ENCODE measurements around the gene AK9. TPM values are rescaled to one million over a fixed set of nuclear protein-coding genes. Genes with fewer than 3 reads are reported as not detected.

Gene AK9
- polyA plus RNA-seq, 2 of the 4 experiments (the other 2 are of a cell fraction): 2.2 to 4.7 TPM

DNA sequence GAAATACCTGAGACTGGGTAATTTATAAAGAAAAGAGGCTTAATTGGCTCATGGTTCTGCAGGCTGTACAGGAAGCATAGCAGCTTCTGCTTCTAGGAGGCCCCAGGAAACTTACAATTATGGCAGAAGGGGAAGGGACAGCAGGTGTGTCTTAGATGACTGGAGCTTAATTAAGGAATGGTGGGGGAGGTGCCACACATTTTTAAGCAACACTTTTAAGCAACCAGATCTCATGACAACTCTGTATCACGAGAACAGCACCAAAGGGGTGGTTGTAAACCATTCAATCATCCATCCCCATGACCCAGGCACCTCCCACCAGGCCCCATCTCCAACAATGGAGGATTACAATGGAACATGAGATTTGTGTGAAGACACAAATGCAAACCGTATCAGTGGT lies 27.0 kb upstream of the AK9 start (continued):
- TF ChIP-seq, protein P1, sequence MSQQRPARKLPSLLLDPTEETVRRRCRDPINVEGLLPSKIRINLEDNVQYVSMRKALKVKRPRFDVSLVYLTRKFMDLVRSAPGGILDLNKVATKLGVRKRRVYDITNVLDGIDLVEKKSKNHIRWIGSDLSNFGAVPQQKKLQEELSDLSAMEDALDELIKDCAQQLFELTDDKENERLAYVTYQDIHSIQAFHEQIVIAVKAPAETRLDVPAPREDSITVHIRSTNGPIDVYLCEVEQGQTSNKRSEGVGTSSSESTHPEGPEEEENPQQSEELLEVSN (IDR thresholded peaks at IDR 0.05; ENCODE audit: borderline replicate concordance, low read depth): no peak
- TF ChIP-seq BHLHE40 (IDR thresholded peaks at IDR 0.05; ENCODE audit: low read depth, low read length): no peak

DNA sequence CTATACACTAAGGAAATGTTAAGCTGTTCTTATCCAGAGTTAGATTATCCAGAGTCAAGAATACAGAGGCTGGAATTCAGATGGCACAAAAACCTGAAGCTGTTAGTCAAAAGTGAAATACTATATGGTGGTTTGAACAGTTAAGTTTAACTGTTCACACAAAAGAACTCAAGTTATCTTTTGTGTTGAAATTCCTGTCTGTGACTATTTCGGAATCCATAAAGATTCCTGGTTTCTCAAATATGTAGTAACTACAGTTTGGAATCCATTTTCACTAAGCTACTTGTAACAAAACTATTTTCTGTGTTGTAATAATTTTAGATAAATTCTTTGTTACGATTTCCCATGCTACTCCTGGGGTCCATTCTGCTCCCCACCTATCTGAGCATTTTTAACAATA lies 24.6 kb upstream of the AK9 start:
- no peak for TF ChIP-seq EHMT2 (IDR thresholded peaks at IDR 0.05; ENCODE audit: low read depth)
- TF ChIP-seq BHLHE40 (IDR thresholded peaks at IDR 0.05; ENCODE audit: low read depth, low read length): no peak
- TF ChIP-seq JUNB (IDR thresholded peaks at IDR 0.05): no peak
- TF ChIP-seq, protein P2, sequence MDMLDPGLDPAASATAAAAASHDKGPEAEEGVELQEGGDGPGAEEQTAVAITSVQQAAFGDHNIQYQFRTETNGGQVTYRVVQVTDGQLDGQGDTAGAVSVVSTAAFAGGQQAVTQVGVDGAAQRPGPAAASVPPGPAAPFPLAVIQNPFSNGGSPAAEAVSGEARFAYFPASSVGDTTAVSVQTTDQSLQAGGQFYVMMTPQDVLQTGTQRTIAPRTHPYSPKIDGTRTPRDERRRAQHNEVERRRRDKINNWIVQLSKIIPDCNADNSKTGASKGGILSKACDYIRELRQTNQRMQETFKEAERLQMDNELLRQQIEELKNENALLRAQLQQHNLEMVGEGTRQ (IDR thresholded peaks at IDR 0.05): no peak
- TF ChIP-seq PHF8 (IDR thresholded peaks at IDR 0.05; ENCODE audit: borderline replicate concordance, low read depth): no peak
- no peak for TF ChIP-seq ZFP36 (IDR thresholded peaks at IDR 0.05; ENCODE audit: borderline replicate concordance, partially characterized antibody)
- no peak for TF ChIP-seq SMC3 (IDR thresholded peaks at IDR 0.05)
- no peak for TF ChIP-seq EHF (CRISPR knock-in tag; IDR thresholded peaks at IDR 0.05)
- Histone ChIP-seq H3K4me3 (no peak overlapping the region), H3K27ac (no peak overlapping the region), H3K4me2 (no peak overlapping the region), H3K9me3 (no peaks in the 10 kb centered on the region), H3K4me1 (no peaks in the 10 kb centered on the region)
- WGBS (ENCODE audit: missing lambda C conversion rate): 81% methylated on average over 2 of the region's 2 CpGs
- POLR2A ChIA-PET: no interaction called here
- no peak for ATAC-seq
- CTCF ChIA-PET: interaction anchor here (2.7 to 8.8 kb wide), 2 partner anchors 10 to 324 kb away, joined by 9 to 56 read pairs; no protein-coding TSS in a partner anchor
- no peak for DNase-seq (ENCODE audit: low read depth in 1 of 2, low spot score in 1 of 2)
- FAIRE-seq: no peak

DNA sequence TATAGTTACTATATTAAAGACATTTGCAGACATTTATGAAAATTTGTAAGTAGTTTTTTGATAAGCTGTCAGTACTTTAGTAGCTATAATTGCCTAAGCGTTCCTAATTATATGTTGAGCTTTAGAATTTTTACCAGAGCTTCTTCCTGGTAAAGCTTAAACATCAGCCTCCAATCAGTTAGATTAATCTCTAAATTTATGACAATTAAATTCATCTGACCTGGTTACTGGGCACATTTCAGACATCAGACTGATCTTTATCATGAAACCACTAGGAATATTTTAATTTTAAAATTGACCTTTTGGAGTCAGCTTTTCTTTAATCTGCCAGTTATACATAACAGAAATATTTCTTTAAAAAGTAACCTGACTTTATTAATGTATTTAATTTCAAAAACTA lies 23.6 kb upstream of the AK9 start:
- FAIRE-seq (no peak), DNase-seq (ENCODE audit: low read depth in 1 of 2, low spot score in 1 of 2) (no peak), ATAC-seq (no peak)
- WGBS (ENCODE audit: missing lambda C conversion rate): 89% methylated on average over 1 of the region's 1 CpG
- H3K9me3 ChIP-seq: no peaks in the 10 kb centered on the region
- TF ChIP-seq, protein P3, sequence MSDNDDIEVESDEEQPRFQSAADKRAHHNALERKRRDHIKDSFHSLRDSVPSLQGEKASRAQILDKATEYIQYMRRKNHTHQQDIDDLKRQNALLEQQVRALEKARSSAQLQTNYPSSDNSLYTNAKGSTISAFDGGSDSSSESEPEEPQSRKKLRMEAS (IDR thresholded peaks at IDR 0.05): no peak
- TF ChIP-seq HOXB5 (CRISPR knock-in tag; IDR thresholded peaks at IDR 0.05): no peak
- no peak for TF ChIP-seq CBX2 (IDR thresholded peaks at IDR 0.05; ENCODE audit: borderline replicate concordance, low read depth)
- TF ChIP-seq NPAS2 (CRISPR knock-in tag; IDR thresholded peaks at IDR 0.05; ENCODE audit: borderline replicate concordance): no peak
- no peak for TF ChIP-seq ZFP36 (IDR thresholded peaks at IDR 0.05; ENCODE audit: borderline replicate concordance, partially characterized antibody)
- no peak for TF ChIP-seq ZSCAN20 (CRISPR knock-in tag; IDR thresholded peaks at IDR 0.05)
- TF ChIP-seq BHLHE40 (IDR thresholded peaks at IDR 0.05; ENCODE audit: low read depth, low read length): no peak
- no peak for TF ChIP-seq RFX5 (IDR thresholded peaks at IDR 0.05)
- no peak for TF ChIP-seq POLR2AphosphoS2 (conservative IDR thresholded peaks at IDR 0.05; ENCODE audit: low read length)
- TF ChIP-seq, protein P4, sequence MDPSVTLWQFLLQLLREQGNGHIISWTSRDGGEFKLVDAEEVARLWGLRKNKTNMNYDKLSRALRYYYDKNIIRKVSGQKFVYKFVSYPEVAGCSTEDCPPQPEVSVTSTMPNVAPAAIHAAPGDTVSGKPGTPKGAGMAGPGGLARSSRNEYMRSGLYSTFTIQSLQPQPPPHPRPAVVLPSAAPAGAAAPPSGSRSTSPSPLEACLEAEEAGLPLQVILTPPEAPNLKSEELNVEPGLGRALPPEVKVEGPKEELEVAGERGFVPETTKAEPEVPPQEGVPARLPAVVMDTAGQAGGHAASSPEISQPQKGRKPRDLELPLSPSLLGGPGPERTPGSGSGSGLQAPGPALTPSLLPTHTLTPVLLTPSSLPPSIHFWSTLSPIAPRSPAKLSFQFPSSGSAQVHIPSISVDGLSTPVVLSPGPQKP (IDR thresholded peaks at IDR 0.05; ENCODE audit: low read depth, low read length): no peak
- TF ChIP-seq TP53 (CRISPR knock-in tag; IDR thresholded peaks at IDR 0.05): no peak
- TF ChIP-seq HOXB13 (CRISPR knock-in tag; IDR thresholded peaks at IDR 0.05; ENCODE audit: low read depth): no peak
- TF ChIP-seq, protein P5, sequence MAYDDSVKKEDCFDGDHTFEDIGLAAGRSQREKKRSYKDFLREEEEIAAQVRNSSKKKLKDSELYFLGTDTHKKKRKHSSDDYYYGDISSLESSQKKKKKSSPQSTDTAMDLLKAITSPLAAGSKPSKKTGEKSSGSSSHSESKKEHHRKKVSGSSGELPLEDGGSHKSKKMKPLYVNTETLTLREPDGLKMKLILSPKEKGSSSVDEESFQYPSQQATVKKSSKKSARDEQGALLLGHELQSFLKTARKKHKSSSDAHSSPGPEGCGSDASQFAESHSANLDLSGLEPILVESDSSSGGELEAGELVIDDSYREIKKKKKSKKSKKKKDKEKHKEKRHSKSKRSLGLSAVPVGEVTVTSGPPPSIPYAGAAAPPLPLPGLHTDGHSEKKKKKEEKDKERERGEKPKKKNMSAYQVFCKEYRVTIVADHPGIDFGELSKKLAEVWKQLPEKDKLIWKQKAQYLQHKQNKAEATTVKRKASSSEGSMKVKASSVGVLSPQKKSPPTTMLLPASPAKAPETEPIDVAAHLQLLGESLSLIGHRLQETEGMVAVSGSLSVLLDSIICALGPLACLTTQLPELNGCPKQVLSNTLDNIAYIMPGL (CRISPR knock-in tag; IDR thresholded peaks at IDR 0.05; ENCODE audit: borderline replicate concordance): no peak
- TF ChIP-seq, protein P2 (IDR thresholded peaks at IDR 0.05): no peak
- TF ChIP-seq CHD2 (IDR thresholded peaks at IDR 0.05; ENCODE audit: low read length, partially characterized antibody): no peak
- no peak for TF ChIP-seq MYC (IDR thresholded peaks at IDR 0.05; ENCODE audit: borderline replicate concordance, low read length)
- no peak for TF ChIP-seq TFCP2L1 (CRISPR knock-in tag; IDR thresholded peaks at IDR 0.05)
- CTCF ChIA-PET: interaction anchor here (1.0 to 8.8 kb wide), 3 partner anchors 9 to 325 kb away, joined by 3 to 56 read pairs (median 9); no protein-coding TSS in a partner anchor
- H3K4me1 ChIP-seq: no peaks in the 10 kb centered on the region
- no peak overlapping the region for H3K4me2 ChIP-seq
- no peak overlapping the region for H3K4me3 ChIP-seq
- no peak overlapping the region for H3K27ac ChIP-seq
- POLR2A ChIA-PET: no interaction called here

All from A549 (cell line).